SK-MEL-5 (cell line): ENCODE data around the gene ZNF740. TPM values are rescaled to one million over a fixed set of nuclear protein-coding genes. Genes with fewer than 3 reads are reported as not detected.

ENCODE experiments used
- DNase-seq: peaks from one replicate; pipeline ENCODE4 v3.0.0-alpha.2; 2016; ENCODE audit warnings: low read depth, low spot score
- in situ Hi-C: cut with HindIII; loops from 2 replicates; pipeline ENCODE4 v1.10.0; 2016; ENCODE audit warnings: low sequenced_read_pairs, high pct_unique_total_duplicates, low pct_unique_long_range_greater_than_20kb
- small RNA-seq, 2 experiments: library from RNA; depleted of rRNA; stranded (forward); fragments of <200 nt; gene quantifications; one replicate each; pipeline ENCODE3, GENCODE V24; 2014
- total RNA-seq: library from RNA; depleted of rRNA; stranded (reverse); fragments of >200 nt; shearing (Covaris generic); gene quantifications from 2 replicates; pipeline ENCODE4 v1.2.3, GENCODE V29; 2014; rRNA removed

Gene ZNF740
- total RNA-seq, 1 experiment from 2014 or later, result 11.7 TPM

GRCh38 chr12:53231671-53231920, 51.1 kb downstream of the ZNF740 start:
- DNase-seq, result no peak
- in situ Hi-C loops, result no loop called here

- DNase-seq, result no peak
- in situ Hi-C loops, result no loop called here
Observed at GRCh38 chr12:53231921-53232645, 51.6 kb downstream of the ZNF740 start, which contains the start of gene RARG. Gene RARG (minus strand): TSS chr12:53232209. CDS start chr12:53227545, 4,664 bp downstream.

- DNase-seq, result peak; percentile 24
- in situ Hi-C loops, result no loop called here
Observed at GRCh38 chr12:53232646-53233461, 52.3 kb downstream of the ZNF740 start.

- DNase-seq, result no peak
- in situ Hi-C loops, result no loop called here
Observed at GRCh38 chr12:53233671-53234121, 53.2 kb downstream of the ZNF740 start.

GRCh38 chr12:53234271-53234914, 53.9 kb downstream of the ZNF740 start:
- DNase-seq, result no peak
- in situ Hi-C loops, result no loop called here

GRCh38 chr12:53235164-53235563, 54.6 kb downstream of the ZNF740 start:
- no peak for DNase-seq
- in situ Hi-C loops, result no loop called here

GRCh38 chr12:53235742-53236442, 55.4 kb downstream of the ZNF740 start:
- in situ Hi-C loops, result no loop called here
- no peak for DNase-seq

GRCh38 chr12:53236443-53237111, 56.1 kb downstream of the ZNF740 start:
- in situ Hi-C loops, result no loop called here
- DNase-seq, result no peak

GRCh38 chr12:53239643-53240258, 59.2 kb downstream of the ZNF740 start:
- no peak for DNase-seq
- in situ Hi-C loops, result no loop called here

GRCh38 chr12:53241623-53242412, 61.3 kb downstream of the ZNF740 start:
- in situ Hi-C loops, result no loop called here
- no peak for DNase-seq

GRCh38 chr12:53244337-53244736, 63.8 kb downstream of the ZNF740 start:
- DNase-seq, result no peak
- in situ Hi-C loops, result no loop called here

Small RNAs within 50 kb of the gene (small RNA-seq; reads per million reads assigned to genes)
- gene HIGD1AP1 (0 to 0.10 reads per million in 2 experiments), gene RNU6-333P (0 reads per million in 2 experiments)

Other genes with a start within 250 kb of the ZNF740 start
- gene KRT18, start 231.6 kb upstream of the ZNF740 start, total RNA-seq, result 1.0 and 1.6 TPM in 2 replicates
- 995 and 1,087 TPM in 2 replicates for gene EIF4B, start 174.3 kb upstream of the ZNF740 start, total RNA-seq
- gene TNS2, start 130.7 kb upstream of the ZNF740 start, total RNA-seq, result 13.9 and 15.9 TPM in 2 replicates
- 31.8 and 32.4 TPM in 2 replicates for gene SPRYD3, start 101.3 kb upstream of the ZNF740 start, total RNA-seq
- gene IGFBP6, start 83.1 kb upstream of the ZNF740 start, total RNA-seq, result 1.7 and 1.9 TPM in 2 replicates
- not detected in 2 replicates for gene SOAT2, start 77.2 kb upstream of the ZNF740 start, total RNA-seq
- 1.7 and 6.1 TPM in 2 replicates for gene CSAD, start 203 bp downstream of the ZNF740 start, total RNA-seq
- gene ITGB7, start 26.5 kb downstream of the ZNF740 start, total RNA-seq, result 18.8 and 29.2 TPM in 2 replicates
- gene RARG, start 51.5 kb downstream of the ZNF740 start, total RNA-seq, result 5.6 and 7.0 TPM in 2 replicates
- gene ESPL1, start 87.6 kb downstream of the ZNF740 start, total RNA-seq, result 8.3 and 9.2 TPM in 2 replicates
- 531 and 559 TPM in 2 replicates for gene PFDN5, start 114.8 kb downstream of the ZNF740 start, total RNA-seq
- gene MYG1, start 119.0 kb downstream of the ZNF740 start, total RNA-seq, result 59.4 and 61.3 TPM in 2 replicates
- gene AAAS, start 140.9 kb downstream of the ZNF740 start, total RNA-seq, result 72.2 and 73.3 TPM in 2 replicates
- not detected in 2 replicates for gene SP7, start 155.6 kb downstream of the ZNF740 start, total RNA-seq
- gene SP1, start 199.5 kb downstream of the ZNF740 start, total RNA-seq, result 38.9 and 40.5 TPM in 2 replicates
- gene AMHR2, start 243.1 kb downstream of the ZNF740 start, total RNA-seq, result 0.13 TPM in 1 of 2 replicates, not detected in the other